Stimulated activated CD8-positive, alpha-beta memory T cell treated with anti-CD3 and anti-CD28 coated beads, Interleukin-15, amount 100 ng/mL, for 48 hours (primary cell): Measurements from ENCODE around the gene PCDHGA12.

Experiments
- DNase-seq, 2 donors: peaks; one replicate each; pipeline ENCODE4 v3.0.0-alpha.2; 2020; ENCODE audit warnings: low read depth in 2 of 2

PCDHGA12 gene

DNA sequence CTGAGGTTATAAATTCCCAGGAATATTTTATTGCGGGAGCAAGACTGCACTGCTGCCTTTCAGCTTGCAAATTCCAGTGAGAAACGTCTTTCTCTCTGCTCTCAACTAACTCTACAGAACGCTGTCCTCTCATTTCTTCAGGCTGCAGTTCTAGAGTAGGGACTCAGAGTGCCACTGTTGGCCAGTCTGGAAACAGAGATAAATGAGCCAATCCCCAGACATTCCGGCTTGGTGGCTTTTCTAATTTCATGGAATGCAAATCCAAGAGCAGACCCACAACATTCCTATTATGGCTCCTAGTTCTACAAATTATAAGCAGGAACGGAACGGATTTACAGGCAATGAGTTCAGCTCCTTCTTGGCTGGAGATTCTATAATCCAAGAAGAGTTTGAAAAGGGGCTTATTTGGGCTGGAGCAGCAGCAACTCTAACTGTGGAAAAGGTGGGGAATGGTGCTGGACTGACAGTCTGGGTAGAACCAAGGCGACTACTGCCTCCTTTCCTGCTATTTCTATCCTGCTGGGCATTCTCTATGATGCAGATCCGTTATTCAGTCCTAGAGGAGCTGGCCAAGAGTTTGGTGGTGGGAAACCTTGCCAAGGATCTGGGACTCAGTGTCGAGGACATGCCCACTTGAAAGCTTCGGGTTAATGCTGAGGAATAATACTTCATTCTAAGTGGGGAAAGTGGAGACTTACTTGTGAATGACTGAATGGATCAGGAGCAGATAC lies 9.3 kb downstream of the PCDHGA12 start:
- no peak for DNase-seq

DNA sequence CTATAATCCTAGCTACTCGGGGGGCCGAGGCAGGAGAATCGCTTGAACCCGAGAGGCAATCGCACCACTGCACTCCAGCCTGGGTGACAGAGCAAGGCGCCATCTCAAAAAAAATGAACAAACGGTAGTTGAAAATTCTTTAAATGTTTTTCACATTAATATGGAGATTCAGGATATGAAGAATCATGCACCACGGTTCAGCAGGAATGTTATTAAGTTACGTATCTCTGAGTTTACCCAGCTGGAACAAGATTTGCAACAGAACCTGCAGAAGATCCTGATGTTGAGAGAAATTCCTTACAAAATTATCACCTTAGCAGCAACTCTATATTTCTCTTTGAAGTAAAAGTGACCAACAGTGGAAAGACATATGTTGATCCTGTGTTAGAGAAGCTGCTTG lies 10.0 kb downstream of the PCDHGA12 start:
- DNase-seq = no peak

DNA sequence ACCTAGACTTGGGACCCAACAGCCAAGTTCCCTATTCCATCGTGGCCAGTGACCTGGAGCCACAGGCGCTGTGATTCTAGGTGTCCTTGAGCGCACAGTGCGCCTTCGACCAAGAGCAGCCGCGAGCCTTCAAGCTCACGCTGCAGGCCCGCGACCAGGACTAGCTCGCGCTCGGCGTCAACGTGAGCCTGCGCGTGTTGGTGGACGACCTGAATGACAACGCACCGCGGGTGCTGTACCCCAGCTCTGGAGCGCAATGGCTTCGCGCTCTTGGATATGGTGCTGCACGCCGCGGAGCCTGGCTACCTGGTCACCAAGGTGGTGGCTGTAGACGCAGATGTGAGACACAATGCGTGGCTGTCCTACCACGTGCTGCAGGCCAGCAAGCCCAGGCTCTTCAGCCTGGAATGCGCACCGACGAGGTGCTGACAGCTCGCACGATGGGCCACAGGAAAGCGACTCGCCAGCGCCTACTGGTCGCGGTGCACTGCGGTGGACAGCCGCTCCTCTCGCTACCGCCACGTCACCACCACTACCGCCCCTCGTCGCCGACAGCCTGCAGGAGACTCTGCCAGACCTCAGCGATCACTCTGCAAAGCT lies 11.4 kb downstream of the PCDHGA12 start:
- DNase-seq = no peak

DNA sequence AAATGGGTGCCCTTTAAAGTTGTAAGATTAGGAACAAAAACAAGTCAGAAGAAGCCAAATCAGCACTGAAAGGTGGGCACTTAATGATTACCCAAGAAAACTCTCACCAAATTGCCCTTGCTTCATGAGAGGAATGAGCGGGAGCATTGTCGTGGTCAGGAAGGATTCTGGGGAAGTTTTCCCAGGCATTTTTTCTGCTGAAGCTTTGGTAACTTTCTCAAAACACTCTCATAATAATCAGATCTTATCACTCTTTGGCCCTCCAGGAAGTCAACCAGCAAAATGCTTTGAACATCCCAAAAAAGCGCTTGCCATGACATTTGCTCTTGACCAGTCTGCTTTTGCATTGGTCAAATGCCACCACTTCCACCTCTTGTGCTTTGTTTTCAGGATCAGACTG lies 35.0 kb downstream of the PCDHGA12 start:
- no peak for DNase-seq

DNA sequence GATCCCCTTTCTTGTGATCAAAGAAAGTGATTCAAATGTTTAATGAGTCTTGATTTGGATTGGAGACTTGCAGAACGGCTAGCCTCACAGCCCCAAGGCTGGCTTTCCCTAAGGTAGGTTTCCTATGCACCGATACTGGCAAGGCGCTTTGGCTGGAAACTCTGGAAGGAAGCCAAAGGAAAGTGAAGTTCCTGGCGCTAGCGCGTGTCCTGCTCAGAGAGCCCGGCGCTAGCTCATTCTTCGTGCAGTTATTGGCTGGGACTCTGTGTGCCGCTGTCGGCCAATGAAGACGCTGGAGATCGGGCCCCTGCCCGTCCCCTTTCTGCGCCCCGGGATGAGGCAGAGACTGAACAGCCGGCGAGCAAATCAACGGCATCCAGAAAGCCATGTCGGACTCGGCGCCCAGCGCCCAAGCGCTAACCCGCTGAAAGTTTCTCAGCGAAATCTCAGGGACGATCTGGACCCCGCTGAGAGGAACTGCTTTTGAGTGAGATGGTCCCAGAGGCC lies 45.4 kb downstream of the PCDHGA12 start, which contains the start of gene PCDHGC3:
Gene PCDHGC3 (plus strand): TSS at position 342 of the 507 bp plus-strand sequence. CDS start 151 bp downstream, at position 493.
- DNase-seq = peak; percentile 27 to 35

DNA sequence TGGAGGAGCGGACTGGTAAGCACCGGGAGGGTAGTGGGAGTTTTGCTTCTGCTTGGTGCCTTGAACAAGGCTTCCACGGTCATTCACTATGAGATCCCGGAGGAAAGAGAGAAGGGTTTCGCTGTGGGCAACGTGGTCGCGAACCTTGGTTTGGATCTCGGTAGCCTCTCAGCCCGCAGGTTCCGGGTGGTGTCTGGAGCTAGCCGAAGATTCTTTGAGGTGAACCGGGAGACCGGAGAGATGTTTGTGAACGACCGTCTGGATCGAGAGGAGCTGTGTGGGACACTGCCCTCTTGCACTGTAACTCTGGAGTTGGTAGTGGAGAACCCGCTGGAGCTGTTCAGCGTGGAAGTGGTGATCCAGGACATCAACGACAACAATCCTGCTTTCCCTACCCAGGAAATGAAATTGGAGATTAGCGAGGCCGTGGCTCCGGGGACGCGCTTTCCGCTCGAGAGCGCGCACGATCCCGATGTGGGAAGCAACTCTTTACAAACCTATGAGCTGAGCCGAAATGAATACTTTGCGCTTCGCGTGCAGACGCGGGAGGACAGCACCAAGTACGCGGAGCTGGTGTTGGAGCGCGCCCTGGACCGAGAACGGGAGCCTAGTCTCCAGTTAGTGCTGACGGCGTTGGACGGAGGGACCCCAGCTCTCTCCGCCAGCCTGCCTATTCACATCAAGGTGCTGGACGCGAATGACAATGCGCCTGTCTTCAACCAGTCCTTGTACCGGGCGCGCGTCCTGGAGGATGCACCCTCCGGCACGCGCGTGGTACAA lies 46.0 kb downstream of the PCDHGA12 start:
- no peak for DNase-seq

DNA sequence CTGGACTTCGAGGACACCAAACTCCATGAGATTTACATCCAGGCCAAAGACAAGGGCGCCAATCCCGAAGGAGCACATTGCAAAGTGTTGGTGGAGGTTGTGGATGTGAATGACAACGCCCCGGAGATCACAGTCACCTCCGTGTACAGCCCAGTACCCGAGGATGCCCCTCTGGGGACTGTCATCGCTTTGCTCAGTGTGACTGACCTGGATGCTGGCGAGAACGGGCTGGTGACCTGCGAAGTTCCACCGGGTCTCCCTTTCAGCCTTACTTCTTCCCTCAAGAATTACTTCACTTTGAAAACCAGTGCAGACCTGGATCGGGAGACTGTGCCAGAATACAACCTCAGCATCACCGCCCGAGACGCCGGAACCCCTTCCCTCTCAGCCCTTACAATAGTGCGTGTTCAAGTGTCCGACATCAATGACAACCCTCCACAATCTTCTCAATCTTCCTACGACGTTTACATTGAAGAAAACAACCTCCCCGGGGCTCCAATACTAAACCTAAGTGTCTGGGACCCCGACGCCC lies 46.8 kb downstream of the PCDHGA12 start:
- DNase-seq = no peak

DNA sequence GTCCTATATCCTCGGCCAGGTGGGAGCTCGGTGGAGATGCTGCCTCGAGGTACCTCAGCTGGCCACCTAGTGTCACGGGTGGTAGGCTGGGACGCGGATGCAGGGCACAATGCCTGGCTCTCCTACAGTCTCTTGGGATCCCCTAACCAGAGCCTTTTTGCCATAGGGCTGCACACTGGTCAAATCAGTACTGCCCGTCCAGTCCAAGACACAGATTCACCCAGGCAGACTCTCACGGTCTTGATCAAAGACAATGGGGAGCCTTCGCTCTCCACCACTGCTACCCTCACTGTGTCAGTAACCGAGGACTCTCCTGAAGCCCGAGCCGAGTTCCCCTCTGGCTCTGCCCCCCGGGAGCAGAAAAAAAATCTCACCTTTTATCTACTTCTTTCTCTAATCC lies 47.5 kb downstream of the PCDHGA12 start:
- no peak for DNase-seq

DNA sequence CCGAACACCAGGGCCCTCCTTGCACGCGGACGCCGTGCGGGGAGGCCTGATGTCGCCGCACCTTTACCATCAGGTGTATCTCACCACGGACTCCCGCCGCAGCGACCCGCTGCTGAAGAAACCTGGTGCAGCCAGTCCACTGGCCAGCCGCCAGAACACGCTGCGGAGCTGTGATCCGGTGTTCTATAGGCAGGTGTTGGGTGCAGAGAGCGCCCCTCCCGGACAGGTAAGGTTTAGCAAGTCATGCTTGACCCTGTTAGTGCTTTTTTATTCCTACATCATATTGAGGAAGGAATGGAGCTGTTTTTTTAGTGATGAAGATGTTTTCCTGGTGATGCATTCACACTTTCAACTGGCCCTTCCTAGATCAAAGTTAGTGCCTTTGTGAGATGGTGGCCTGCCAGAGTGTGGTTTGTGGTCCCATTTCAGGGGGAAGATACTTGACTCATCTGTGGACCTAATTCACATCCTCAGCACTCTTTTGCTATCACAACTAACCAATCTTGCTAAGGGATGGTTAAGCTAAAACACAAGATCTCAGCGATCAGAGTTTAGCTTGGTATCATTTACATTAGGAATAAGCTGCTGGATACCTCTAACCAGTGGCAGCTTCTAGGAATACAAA lies 48.1 kb downstream of the PCDHGA12 start:
- no peak for DNase-seq

DNA sequence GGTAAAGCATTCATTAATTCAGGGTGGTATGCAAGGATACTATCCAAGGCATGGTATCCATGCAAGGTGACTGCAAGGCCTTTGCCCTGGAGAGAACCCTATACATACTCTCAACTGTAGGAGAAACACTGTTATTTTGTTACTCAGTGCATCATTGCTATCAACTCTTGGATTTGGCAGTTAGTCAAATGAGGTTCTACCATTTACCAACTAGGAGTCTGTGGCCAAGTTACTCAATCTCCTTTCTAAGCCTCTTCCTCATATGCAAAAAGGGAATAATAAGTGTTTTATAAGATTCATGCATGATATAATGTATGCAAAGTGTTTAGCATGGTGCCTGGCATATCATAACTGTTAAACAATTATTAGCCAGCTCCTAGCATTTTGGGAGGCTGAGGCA lies 49.5 kb downstream of the PCDHGA12 start:
- DNase-seq = no peak
